ENCODE data around the gene S100A9. TPM values are rescaled to one million over a fixed set of nuclear protein-coding genes. Genes with fewer than 3 reads are reported as not detected.

The S100A9 gene
- total and polyA plus RNA-seq, 4 experiments from 2014 or later = 7.4 to 11.6 (median 7.8) TPM

Other genes starting within 250 kb of the S100A9 start
- gene SPRR2F, start 244.3 kb upstream of the S100A9 start, total RNA-seq = not detected
- gene SPRR2F, start 244.3 kb upstream of the S100A9 start, polyA plus RNA-seq = not detected
- not detected for gene SPRR2G, start 207.0 kb upstream of the S100A9 start, total RNA-seq
- gene SPRR2G, start 207.0 kb upstream of the S100A9 start, polyA plus RNA-seq = not detected
- not detected for gene LELP1, start 154.4 kb upstream of the S100A9 start, total RNA-seq
- not detected for gene LELP1, start 154.4 kb upstream of the S100A9 start, polyA plus RNA-seq
- not detected for gene PRR9, start 140.3 kb upstream of the S100A9 start, total RNA-seq
- not detected for gene PRR9, start 140.3 kb upstream of the S100A9 start, polyA plus RNA-seq
- not detected for gene LORICRIN, start 98.2 kb upstream of the S100A9 start, total RNA-seq
- gene LORICRIN, start 98.2 kb upstream of the S100A9 start, polyA plus RNA-seq = not detected
- not detected for gene PGLYRP3, start 44.9 kb upstream of the S100A9 start, total RNA-seq
- gene PGLYRP3, start 44.9 kb upstream of the S100A9 start, polyA plus RNA-seq = not detected
- gene PGLYRP4, start 9.0 kb upstream of the S100A9 start, total RNA-seq = not detected
- not detected for gene PGLYRP4, start 9.0 kb upstream of the S100A9 start, polyA plus RNA-seq
- gene S100A12, start 17.8 kb downstream of the S100A9 start, total RNA-seq = not detected
- under 1 TPM in 1 of 2 donors, not detected in 1; 0.95 TPM for gene S100A12, start 17.8 kb downstream of the S100A9 start, polyA plus RNA-seq
- under 1 TPM in 1 of 2 experiments, not detected in 1; 0.73 TPM for gene S100A8, start 33.2 kb downstream of the S100A9 start, total RNA-seq
- 1 to 10 TPM; 1.6 to 4.0 TPM for gene S100A8, start 33.2 kb downstream of the S100A9 start, polyA plus RNA-seq
- not detected for gene S100A7A, start 58.7 kb downstream of the S100A9 start, total RNA-seq
- gene S100A7A, start 58.7 kb downstream of the S100A9 start, polyA plus RNA-seq = not detected
- gene S100A7, start 102.8 kb downstream of the S100A9 start, total RNA-seq = not detected
- gene S100A7, start 102.8 kb downstream of the S100A9 start, polyA plus RNA-seq = not detected
- gene S100A6, start 178.1 kb downstream of the S100A9 start, total RNA-seq = 100 to 1,000 TPM; 342 to 356 TPM
- 100 to 1,000 TPM; 848 to 918 TPM for gene S100A6, start 178.1 kb downstream of the S100A9 start, polyA plus RNA-seq
- gene S100A5, start 183.1 kb downstream of the S100A9 start, total RNA-seq = 1 to 10 TPM in 1 of 2 experiments, under 1 TPM in 1; 0.93 to 1.8 TPM
- gene S100A5, start 183.1 kb downstream of the S100A9 start, polyA plus RNA-seq = 1 to 10 TPM in 1 of 2 donors, not detected in 1; 1.5 TPM
- 100 to 1,000 TPM; 329 to 346 TPM for gene S100A4, start 188.0 kb downstream of the S100A9 start, total RNA-seq
- 1,000 to 10,000 TPM; 2,886 to 3,815 TPM for gene S100A4, start 188.0 kb downstream of the S100A9 start, polyA plus RNA-seq
- not detected for gene S100A3, start 191.4 kb downstream of the S100A9 start, total RNA-seq
- gene S100A3, start 191.4 kb downstream of the S100A9 start, polyA plus RNA-seq = not detected
- under 1 TPM in 1 of 2 experiments, not detected in 1; 0.87 TPM for gene S100A2, start 208.0 kb downstream of the S100A9 start, total RNA-seq
- 1 to 10 TPM; 1.0 to 1.7 TPM for gene S100A2, start 208.0 kb downstream of the S100A9 start, polyA plus RNA-seq

Measured in CD4-positive, alpha-beta memory T cell (primary cell).